NCI-H446 (cell line): ENCODE data around the gene ANO10.
"Not testable (repeated sequence)": the region's sequence is repeated elsewhere in the genome, so short reads cannot be mapped to it uniquely, and the experiment has no call there.

Experiments used
- DNase-seq, 2 experiments: peaks; one replicate each; lab custom pipeline; 2025; lab: John Stamatoyannopoulos, UW

The ANO10 gene

DNA sequence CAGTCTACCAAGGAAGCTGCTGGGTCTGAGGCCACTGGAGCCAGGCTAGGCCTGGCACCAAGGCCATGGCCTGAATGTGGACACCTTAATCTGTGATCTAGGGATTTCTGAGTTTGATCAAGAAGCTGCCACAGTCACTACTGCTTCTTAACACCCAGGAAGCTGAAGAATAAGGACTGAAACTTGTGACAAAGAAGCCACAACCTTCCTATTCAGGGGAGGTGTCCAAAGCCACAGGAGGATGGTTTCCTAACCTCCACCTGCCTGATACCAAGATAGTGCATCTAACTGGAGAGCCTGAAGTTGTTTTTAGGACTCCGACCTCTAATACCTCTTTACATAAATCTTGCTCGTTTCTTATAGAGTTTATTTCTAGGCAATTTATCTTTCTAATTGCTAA is 5.5 kb upstream of the ANO10 start:
- DNase-seq: no peak

DNA sequence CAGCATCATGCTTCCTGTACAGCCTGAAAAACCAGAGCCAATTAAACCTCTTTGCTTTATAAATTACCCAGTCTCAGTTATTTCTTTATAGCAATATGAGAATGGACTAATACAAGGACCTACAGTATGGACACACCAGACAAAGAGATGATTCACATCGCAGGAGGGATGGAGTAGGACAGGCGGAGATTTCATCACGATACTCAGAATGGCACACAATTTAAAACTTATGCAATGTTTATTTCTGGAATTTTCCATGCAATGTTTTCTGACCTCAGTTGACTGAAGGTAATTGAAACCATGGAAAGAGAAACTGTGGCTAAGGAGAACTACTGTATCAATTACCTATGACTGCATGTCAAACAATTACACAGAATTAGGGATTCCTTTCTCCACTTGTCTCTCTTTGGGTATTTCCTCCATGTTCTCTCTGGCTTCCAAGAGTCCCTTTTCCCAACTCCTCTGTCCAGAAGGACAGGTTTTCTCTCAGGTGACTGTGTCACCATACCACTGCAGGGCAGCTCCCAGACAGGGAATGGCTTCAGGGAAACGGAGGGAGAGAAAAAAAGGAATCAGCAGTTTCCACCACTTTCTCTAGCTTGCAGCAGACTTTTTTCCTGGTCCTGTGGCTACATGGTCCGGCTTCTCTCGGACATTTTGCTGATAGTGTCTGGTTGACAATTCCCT is 3.0 kb upstream of the ANO10 start:
- no peak for DNase-seq

DNA sequence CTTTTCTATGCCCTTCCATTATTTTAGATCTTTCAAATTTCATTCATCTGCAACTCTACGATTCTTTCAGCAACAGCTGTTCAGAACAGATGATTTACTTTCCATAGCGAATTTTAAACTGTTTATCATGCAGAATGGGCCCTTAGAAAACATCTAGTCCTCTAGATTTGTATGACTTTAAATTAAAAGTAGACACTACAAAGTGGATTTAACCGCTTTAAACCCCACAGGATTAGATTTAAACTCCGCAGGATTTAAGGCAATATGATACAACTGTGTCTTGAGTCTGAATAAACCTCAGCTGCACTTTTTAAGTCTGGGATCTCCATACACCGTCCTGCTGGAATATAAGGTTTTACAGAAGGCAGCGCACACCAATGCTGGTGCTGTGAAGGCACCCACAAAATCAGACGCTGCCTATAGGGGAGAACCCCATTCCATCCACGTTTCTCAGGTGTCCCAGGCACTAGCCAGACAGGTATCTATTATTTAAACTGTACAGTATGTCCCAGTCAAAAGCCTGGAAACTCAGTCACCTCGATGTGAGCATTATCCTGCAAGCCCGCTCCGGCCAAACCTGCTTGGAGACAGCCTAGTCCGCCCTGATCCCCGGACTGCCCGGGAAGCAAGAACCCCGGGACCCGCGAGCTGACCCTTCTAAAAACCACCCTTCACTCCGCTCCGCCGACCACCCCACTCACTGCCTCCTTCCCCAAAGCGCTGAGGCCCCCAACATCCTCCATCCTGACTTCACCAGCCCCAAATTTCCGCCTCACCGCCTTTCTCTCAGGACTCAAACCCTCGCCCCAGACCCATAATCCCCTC is 768 bp downstream of the ANO10 start:
- no peak for DNase-seq

DNA sequence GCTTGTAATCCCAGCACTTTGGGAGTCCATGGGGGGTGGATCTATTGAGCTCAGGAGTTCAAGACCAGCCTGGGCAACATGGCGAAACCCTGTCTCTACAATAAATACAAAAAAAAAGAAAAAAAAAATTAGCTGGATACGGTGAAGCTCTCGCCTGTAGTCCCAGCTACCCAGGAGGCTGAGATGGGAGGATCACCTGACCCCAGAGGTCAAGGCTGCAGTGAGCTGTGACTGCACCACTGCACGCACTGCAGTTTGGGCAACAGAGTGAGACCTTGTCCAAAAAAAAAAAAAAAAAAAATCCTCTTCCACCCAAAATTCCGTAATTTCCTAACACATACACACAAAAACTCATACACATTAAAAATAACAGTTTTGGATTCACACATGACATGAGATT is 2.2 kb downstream of the ANO10 start:
- DNase-seq: no peak

DNA sequence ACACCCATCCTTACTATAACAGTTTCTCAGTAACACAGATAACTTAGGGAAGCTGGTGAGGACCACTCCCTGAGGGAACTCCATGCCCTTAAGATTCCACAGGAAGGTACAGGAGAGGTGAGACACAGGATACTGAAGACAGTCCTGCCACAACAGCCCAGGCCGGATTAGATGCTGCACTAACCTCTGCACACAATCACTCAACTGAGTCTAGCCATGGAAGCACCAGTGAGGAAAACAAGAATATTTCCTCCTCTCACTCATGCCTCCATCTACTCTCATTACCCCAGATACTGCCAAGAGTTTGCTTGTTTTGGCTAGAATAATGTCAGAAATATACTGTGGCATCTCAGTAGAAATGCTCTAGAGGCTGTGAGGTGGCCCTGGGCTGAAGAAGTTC is 3.7 kb downstream of the ANO10 start:
- DNase-seq: no peak

DNA sequence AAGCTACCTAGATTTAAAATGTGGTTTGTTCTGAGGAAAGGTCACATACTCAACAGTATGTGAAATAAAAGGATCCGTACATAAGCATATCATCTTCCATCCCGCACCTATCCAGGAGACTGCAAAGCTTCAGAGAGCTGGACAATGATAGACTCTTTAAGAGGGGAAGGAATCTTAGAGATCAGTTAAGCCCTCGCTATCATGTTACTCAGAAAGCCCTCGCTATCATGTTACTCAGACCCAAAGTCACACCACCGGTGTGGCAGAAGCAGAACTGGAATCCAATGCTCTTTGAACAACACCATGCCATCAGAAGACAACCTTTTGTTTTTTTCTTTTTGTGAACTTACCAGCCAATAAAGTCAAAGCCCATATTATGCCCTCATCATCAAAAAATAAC is 5.8 kb downstream of the ANO10 start:
- no peak for DNase-seq

DNA sequence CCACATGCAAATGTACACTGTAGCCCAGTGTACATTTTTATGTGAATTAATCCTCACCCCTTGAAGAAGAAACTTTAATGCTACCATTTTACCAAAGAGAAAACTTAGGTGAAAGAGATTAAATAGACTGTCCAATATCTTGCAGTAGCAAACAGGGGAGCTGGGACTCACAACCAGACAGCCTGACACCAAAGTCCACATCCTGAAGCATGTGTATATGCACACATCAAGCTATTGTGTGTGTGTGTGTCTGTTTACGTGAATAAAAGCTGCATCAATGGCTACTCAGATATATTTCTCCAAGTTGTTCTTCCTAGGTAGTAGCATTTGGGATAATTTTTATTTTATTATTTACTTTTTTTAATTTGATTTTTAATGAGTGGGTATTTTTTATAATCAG is 6.7 kb downstream of the ANO10 start:
- DNase-seq: no peak

DNA sequence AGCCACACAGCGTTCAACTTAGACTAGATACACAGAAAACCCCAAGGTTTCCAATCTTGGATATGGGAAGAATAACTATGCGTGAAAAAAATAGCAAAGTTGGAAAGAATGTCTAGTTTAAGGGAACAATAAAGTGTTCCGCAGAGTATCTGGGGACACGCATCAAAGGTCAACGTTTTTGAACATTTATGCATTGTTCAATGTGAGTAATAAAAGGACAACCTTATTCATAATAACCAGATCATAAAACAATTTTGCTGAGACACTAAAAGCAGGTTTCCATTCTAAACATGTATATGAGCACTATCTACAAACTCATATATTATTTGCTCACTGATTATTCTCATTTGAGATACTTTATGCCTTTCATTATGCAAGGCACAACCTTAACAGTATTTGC is 7.8 kb downstream of the ANO10 start:
- no peak for DNase-seq

DNA sequence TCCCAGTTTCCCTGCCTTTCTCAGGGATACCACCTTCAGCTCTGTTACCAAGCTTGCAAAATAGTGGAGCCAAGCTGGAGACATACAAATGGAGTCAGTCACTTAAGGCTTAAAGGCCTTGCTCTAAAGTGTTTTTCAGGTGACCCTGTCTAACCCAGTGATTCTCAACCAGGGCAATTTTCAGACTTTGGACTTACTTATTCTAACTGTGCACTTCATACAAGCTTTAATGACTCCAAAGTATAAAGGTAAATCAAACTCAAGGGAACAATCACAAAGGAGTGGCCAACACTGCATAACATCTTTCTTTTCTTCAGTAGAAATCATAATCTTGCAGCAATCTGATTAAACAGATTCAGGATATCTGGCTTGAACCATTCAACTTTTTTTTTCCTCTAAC is 9.4 kb downstream of the ANO10 start:
- no peak for DNase-seq

DNA sequence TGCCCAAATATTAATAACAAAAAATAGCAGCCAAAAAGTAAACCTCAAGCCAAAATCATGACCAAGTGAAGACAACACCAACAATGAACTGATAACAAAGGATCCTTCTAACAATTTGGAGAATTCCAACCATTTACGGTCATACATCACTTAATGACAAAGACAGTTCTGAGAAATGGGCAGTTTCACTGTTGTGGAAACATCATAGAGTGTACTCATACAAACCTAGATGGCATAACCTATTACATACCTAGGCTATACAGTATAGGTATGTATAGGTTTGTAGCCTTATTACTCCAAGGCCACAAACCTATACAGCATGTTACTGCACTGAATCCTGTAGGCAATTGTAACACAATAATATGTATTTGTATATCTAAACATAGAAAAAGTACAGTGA is 12.4 kb downstream of the ANO10 start:
- DNase-seq: no peak

DNA sequence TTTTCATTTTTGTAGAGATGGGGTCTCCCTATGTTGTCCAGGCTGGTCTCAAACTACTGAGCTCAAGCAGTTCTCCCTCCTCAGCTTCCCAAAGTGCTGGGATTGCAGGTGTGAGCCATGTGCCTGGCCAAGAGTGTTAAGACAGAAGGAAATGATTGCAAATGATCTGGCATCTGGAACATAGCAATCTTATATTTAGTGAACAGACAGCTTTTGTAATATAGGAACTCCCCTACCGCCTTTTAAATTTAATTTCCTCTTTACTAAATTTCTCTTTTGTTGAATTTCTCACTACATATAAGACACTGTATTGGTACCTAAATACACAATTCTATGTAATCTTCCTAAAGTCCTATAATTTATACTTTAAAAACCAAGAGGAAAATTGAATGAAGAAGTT is 13.1 kb downstream of the ANO10 start:
- DNase-seq: no peak

DNA sequence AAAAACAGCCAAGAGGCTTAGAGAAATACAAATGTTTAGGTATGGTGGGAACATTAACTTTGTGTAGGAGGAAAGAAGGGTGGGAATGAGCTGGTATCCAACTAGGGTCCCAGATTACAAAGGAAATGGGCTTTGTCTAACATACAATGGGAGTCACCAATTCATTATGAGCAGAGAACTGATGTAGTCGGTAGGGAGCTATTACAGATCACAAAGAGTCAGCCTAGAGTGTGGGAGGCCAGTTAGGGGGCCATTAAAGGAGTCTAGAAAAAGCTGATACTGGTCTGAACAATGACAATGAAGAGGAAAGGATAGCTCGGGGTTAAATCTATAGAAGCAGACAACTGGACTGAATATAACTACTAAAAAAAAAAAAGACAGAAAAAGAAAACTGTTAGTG is 15.5 kb downstream of the ANO10 start:
- DNase-seq: no peak

DNA sequence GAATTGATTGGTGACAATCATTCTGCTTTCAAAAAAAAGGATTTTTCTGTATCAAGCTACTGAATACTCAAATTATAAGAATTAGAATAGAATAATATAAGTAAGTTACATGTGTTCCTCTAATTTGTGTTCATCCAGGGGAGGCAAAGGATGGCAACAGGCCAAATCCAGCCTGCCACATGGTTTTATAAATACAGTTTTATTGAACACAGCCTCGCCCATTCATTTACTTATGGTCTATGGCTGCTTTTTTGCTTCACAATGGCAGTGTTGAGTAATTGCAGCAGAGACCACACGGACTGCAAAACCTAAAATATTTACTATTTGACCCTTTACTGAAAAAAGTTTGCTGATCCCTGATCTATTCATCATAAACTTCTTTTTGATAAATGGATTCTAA is 21.9 kb downstream of the ANO10 start:
- not testable (repeated sequence) for DNase-seq

DNA sequence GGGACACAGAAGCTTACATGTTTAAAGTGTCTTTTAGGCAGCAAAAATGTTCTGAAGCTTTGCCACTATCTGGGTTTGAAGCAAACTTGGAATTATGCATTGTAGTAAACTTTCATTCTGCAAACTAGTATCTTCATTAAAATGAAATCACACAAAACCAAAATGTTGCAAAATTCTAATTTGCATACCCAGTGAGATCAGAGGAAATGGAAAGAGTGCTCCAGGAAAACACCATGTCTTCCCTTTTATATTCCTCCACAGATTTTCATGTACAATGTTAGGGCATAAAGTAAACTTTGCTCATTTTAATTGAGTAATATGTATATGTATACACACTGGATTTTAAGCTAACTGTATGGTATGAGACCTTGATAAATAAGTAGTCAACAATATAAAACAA is 23.9 kb downstream of the ANO10 start:
- no peak for DNase-seq

DNA sequence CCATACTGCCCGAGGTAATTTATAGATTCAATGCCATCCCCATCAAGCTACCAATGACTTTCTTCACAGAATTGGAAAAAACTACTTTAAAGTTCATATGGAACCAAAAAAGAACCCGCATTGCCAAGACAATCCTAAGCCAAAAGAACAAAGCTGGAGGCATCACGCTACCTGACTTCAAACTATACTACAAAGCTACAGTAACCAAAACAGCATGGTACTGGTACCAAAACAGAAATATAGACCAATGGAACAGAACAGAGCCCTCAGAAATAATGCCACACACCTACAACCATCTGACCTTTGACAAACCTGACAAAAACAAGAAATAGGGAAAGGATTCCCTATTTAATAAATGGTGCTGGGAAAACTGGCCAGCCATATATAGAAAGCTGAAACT is 25.6 kb downstream of the ANO10 start:
- DNase-seq: not testable (repeated sequence)

DNA sequence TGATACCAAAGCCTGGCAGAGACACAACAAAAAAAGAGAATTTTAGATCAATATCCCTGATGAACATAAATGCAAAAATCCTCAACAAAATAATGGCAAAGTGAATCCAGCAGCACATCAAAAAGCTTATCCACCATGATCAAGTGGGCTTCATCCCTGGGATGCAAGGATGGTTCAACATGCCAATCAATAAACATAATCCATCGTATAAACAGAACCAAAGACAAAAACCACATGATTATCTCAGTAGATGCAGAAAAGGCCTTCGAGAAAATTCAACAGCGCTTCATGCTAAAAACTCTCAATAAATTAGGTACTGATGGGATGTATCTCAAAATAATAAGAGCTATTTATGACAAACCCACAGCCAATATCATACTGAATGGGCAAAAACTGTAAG is 26.5 kb downstream of the ANO10 start:
- not testable (repeated sequence) for DNase-seq

DNA sequence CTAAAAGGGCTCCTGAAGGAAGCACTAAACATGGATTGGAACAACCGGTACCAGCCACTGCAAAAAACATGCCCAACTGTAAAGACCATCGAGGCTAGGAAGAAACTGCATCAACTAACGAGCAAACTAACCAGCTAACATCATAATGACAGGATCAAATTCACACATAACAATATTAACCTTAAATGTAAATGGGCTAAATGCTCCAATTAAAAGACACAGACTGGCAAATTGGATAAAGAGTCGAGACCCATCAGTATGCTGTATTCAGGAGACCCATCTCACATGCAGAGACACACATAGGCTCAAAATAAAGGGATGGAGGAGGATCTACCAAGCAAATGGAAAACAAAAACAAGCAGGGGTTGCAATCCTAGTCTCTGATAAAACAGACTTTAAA is 28.2 kb downstream of the ANO10 start:
- DNase-seq: not testable (repeated sequence)

DNA sequence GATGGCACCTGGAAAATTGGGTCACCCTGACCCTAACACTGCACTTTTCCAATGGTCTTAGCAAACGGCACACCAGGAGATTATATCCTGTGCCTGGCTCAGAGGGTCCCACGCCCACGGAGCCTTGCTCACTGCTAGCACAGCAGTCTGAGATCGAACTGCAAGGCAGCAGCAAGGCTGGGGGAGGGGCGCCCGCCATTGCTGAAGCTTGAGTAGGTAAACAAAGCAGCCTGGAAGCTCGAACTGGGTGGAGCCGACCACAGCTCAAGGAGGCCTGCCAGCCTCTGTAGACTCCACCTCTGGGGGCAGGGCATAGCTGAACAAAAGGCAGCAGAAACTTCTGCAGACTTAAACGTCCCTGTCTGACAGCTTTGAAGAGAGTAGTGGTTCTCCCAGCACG is 29.9 kb downstream of the ANO10 start:
- DNase-seq: not testable (repeated sequence)

DNA sequence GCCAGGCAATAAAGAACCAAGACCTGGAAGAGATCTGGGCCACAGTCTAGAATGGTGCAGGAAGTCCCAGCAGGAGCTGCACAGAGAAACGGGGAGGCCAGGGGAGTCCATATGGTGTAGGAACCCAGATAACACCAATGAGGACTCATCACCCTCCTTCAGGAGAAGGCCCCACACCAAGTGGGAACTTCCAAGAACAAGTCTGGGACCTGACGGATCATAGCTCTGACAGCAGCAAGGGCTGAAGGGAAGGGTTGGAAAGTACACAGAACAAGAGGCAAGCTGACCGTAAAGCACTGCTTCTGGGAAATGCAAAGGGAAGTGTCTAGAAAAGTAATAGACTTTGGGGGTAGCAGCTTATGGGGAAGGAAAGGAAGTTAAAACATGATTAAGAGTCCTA is 34.5 kb downstream of the ANO10 start:
- no peak for DNase-seq

DNA sequence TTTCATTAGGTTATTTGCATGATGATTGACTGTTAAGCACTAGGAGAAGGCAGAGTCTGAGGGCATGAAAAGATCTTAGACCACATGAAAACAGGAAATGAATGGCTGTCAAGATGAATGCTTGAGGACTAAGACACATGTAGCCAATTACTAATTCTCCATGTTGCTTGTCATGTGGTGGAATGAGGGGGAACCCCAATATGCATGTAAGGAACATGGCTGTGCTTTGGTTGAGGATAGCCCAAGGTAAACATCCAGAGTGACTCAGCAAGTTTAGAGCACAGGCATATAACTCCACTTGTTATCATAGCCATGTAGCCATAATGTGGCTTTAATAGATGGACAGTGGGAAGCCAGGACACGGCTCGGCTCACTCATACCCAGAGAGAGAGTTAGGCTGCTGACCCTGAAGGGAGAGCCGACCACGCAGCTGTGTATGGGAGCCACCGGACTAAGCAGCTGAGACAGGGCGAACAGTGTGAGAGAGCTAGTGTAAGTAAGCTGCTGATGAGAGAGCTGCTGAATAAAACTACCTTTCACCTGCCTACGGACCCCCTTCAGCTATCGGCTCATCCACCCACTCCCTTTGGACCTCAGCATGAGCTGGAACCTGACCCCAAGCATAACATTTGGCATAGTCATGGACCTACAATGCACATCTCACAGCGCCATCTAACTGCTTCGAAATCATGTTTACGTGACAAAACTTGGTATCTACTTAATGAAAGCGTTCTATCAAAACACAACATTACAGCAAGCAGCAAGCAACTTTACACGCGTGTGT is 37.6 kb downstream of the ANO10 start:
- no peak for DNase-seq

DNA sequence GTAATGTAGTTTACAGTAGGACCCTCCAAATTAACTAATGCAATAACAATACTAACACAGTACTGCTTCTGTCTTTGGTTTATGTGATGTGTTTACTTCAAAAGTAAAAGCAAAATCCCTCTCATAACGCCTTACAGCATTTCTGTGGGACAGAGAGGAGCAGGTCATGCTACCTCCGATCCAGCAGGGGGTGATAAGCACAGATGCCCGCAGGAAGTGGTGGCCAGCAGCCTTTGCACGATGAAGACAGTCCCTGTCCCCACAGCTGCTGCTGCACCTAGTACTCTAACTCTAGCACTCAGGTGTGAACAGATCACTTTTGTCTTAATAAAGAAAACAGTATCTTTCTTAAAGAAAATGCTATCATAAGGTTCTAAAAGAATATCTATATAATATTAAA is 38.3 kb downstream of the ANO10 start:
- no peak for DNase-seq

DNA sequence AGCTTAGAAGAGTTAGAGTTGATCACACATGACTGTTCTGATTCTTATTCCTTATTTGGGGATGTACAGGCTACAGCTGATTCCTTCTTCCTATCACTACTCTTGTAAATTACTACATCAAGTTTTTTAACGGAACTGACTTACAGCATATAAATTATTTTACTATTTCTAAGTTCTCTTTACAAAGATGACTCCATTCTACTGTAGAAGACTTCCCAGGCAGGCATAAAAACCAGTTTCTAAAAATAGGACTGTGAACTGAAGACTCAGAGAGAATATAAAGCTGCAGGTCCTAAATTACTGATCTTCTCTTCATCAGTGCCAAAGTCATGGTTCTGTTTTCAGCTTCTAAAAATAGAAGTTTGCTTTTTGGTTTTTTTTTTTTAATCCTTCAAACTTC is 38.9 kb downstream of the ANO10 start:
- DNase-seq: no peak

DNA sequence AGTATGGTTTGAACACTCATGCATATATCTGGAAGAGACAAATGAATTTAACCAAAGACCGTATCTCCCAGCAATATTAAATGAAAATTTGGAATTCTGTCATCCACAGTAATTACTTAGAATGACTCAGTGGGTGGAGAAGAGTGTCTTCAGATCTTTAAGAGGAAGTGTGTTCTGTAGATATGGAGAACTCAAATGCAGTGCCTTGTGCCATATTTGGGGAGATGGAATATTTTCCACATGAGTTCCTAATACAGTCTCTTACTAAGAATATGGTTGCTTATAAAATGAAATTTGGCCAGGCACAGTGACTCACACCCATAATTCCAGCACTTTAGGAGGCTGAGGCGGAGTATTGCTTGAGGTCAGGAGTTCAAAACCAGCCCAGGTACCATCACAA is 40.5 kb downstream of the ANO10 start:
- no peak for DNase-seq
